SK-N-SH (cell line): ENCODE data around the gene JCHAIN.
"Not testable (repeated sequence)": the region's sequence is repeated elsewhere in the genome, so short reads cannot be mapped to it uniquely, and the experiment has no call there.

ENCODE experiments used
- SMC3 ChIP-seq: IDR thresholded peaks from 2 replicates; pipeline ENCODE4 v1.6.1; 2012; ENCODE audit warnings: low read depth, low read length, improper control_type of control experiment
- TF ChIP-seq, protein P1 (sequence below): fragments of 200-600 bp; sonication (generic); IDR thresholded peaks from 2 replicates; pipeline ENCODE4 v1.6.1; 2017; ENCODE audit warnings: antibody characterized with exemption, mild to moderate bottlenecking, moderate library complexity
- TF ChIP-seq, protein P2 (sequence below): IDR thresholded peaks from 2 replicates; pipeline ENCODE4 v1.4.0; 2012; ENCODE audit warnings: low read depth, borderline replicate concordance

GRCh38 chr4:70650741-70651140 is 15.6 kb downstream of the JCHAIN start:
- TF ChIP-seq SMC3: not testable (repeated sequence)
- TF ChIP-seq, protein P1, sequence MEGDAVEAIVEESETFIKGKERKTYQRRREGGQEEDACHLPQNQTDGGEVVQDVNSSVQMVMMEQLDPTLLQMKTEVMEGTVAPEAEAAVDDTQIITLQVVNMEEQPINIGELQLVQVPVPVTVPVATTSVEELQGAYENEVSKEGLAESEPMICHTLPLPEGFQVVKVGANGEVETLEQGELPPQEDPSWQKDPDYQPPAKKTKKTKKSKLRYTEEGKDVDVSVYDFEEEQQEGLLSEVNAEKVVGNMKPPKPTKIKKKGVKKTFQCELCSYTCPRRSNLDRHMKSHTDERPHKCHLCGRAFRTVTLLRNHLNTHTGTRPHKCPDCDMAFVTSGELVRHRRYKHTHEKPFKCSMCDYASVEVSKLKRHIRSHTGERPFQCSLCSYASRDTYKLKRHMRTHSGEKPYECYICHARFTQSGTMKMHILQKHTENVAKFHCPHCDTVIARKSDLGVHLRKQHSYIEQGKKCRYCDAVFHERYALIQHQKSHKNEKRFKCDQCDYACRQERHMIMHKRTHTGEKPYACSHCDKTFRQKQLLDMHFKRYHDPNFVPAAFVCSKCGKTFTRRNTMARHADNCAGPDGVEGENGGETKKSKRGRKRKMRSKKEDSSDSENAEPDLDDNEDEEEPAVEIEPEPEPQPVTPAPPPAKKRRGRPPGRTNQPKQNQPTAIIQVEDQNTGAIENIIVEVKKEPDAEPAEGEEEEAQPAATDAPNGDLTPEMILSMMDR: not testable (repeated sequence)
- TF ChIP-seq, protein P2, sequence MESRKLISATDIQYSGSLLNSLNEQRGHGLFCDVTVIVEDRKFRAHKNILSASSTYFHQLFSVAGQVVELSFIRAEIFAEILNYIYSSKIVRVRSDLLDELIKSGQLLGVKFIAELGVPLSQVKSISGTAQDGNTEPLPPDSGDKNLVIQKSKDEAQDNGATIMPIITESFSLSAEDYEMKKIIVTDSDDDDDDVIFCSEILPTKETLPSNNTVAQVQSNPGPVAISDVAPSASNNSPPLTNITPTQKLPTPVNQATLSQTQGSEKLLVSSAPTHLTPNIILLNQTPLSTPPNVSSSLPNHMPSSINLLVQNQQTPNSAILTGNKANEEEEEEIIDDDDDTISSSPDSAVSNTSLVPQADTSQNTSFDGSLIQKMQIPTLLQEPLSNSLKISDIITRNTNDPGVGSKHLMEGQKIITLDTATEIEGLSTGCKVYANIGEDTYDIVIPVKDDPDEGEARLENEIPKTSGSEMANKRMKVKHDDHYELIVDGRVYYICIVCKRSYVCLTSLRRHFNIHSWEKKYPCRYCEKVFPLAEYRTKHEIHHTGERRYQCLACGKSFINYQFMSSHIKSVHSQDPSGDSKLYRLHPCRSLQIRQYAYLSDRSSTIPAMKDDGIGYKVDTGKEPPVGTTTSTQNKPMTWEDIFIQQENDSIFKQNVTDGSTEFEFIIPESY: not testable (repeated sequence)
